Activated B cell treated with CpG ODN at 0.5 μM for 24 hours (primary cell): Measurements from ENCODE around the gene PHLPP1. TPM values are rescaled to one million over a fixed set of nuclear protein-coding genes. Genes with fewer than 3 reads are reported as not detected.

ENCODE experiments used
- ATAC-seq: fragments of 200-7000 bp; cut with Tn5 transposase; one replicate; pipeline ENCODE4 v1.10.0; 2021; ENCODE audit warnings: low read depth, mild to moderate bottlenecking, moderate library complexity
- CTCF ChIA-PET: fragments of 350-600 bp; sonication (Branson Sonifier 250); formaldehyde crosslinking; loops from one replicate; lab custom pipeline; 2021; ENCODE audit warnings: antibody characterized with exemption; lab: Charles Lee
- POLR2A ChIA-PET: fragments of 350-600 bp; sonication (Branson Sonifier 250); formaldehyde crosslinking; loops from one replicate; lab custom pipeline; 2021; ENCODE audit warnings: antibody characterized with exemption; lab: Charles Lee
- DNase-seq: peaks from one replicate; pipeline ENCODE4 v3.0.0; 2022
- H3K27ac Mint-ChIP-seq: one replicate; pipeline ENCODE4 v1.8.0; 2020; ENCODE audit warnings: mixed read lengths
- H3K27me3 Mint-ChIP-seq: one replicate; pipeline ENCODE4 v1.8.0; 2021; ENCODE audit warnings: mixed read lengths
- H3K36me3 Mint-ChIP-seq: one replicate; pipeline ENCODE4 v1.8.0; 2021; ENCODE audit warnings: low read depth, mixed read lengths
- H3K4me1 Mint-ChIP-seq: one replicate; pipeline ENCODE4 v1.8.0; 2021; ENCODE audit warnings: mixed read lengths
- H3K4me3 Mint-ChIP-seq: one replicate; pipeline ENCODE4 v1.8.0; 2020; ENCODE audit warnings: mild to moderate bottlenecking, mixed read lengths
- H3K9me3 Mint-ChIP-seq: one replicate; pipeline ENCODE4 v1.8.0; 2020; ENCODE audit warnings: mixed read lengths
- intact Hi-C: fragments of 100-400 bp; cut with micrococcal nuclease; formaldehyde crosslinking; loops from one replicate; pipeline ENCODE4 v1.15.1; 2024
- total RNA-seq: library from RNA; stranded (reverse); gene quantifications from 2 replicates; pipeline ENCODE4 v1.2.3, GENCODE V29; 2022
- TF ChIP-seq, protein P1 (sequence below): fragments of 200-600 bp; IDR thresholded peaks from one replicate; pipeline ENCODE4 v1.8.0; 2022; ENCODE audit warnings: antibody characterized with exemption, mild to moderate bottlenecking

PHLPP1 gene
- total RNA-seq, 1 donor from 2014 or later: 16.1 TPM

DNA sequence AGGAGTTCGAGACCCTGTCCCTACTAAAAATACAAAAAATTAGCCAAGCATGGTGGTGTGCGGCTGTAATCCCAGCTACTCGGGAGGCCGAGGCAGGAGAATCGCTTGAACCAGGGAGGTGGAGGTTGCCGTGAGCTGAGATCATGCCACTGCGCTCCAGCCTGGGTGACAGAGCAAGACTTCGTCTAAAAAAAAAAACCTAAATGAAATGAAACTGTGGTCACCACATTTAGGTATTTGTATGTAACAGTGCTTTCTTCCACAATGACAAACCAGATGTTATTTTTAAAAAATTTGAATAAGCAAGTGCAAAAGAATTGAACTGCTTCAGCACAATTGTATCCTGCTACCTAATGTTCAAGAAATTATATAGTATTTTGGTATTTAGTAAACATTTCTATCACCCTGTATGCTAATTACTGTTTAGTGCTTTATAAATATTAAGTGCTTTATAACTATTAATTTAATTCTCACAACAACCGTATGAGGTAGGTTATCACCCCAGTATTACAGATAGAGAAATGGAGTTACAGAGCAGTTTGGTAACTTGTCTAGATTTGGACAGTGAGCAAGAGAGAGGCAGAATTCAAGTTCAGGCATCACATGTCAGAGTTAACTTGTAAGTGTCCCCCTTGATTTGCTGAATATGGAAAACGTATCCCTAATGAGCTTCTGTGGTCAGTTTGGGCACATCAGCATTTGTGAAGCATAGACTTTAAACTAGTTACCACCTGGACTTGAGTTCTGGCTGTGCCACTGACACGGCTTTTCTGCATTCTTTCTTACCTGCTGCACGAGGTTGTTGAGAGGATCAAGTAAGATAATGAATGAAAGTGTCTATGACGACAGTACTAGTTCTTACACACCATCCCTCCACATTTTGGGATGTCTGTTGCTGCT is 14.4 kb downstream of the PHLPP1 start:
- Mint-ChIP-seq H3K9me3 (peaks cover 4% of the 10 kb centered on the region), H3K4me3 (peak overlapping the region; percentile 28), H3K36me3 (no peaks in the 10 kb centered on the region), H3K4me1 (peaks cover 39% of the 10 kb centered on the region), H3K27me3 (no peaks in the 10 kb centered on the region), H3K27ac (peak overlapping the region; percentile 30)
- ATAC-seq (peak; percentile 28), DNase-seq (no peak)
- intact Hi-C loops: loop anchor here (1.0 kb wide), 1 partner anchor 12 kb away; no protein-coding TSS in a partner anchor
- ChIA-PET CTCF (no interaction called here), POLR2A (interaction anchor here (1.3 kb wide), 1 partner anchor 140 kb away, joined by 3 read pairs; no protein-coding TSS in a partner anchor)
- TF ChIP-seq, protein P1, sequence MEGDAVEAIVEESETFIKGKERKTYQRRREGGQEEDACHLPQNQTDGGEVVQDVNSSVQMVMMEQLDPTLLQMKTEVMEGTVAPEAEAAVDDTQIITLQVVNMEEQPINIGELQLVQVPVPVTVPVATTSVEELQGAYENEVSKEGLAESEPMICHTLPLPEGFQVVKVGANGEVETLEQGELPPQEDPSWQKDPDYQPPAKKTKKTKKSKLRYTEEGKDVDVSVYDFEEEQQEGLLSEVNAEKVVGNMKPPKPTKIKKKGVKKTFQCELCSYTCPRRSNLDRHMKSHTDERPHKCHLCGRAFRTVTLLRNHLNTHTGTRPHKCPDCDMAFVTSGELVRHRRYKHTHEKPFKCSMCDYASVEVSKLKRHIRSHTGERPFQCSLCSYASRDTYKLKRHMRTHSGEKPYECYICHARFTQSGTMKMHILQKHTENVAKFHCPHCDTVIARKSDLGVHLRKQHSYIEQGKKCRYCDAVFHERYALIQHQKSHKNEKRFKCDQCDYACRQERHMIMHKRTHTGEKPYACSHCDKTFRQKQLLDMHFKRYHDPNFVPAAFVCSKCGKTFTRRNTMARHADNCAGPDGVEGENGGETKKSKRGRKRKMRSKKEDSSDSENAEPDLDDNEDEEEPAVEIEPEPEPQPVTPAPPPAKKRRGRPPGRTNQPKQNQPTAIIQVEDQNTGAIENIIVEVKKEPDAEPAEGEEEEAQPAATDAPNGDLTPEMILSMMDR: no peak

DNA sequence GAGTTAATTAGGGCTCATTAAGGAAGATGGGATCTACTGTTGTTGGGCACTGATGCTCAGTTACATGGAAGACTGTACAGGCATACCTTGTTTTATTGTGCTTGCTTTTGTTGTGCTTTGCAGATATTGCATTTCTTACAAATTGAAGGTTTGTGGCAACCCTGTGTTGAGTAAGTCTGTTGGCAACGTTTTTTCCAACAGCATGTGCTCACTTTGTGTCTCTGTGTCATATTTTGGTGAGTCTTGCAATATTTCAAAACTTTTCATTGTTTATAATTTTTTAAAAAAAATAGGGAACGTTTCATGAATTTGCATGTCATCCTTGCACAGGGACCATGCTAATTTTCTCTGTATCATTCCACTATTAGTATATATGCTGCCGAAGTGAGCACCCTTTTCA is 15.6 kb downstream of the PHLPP1 start:
- ChIA-PET CTCF (interaction anchor here (1.6 kb wide), 1 partner anchor 16 kb away, joined by 4 read pairs; the partner anchor contains the start of gene PHLPP1), POLR2A (no interaction called here)
- H3K9me3 Mint-ChIP-seq: peaks cover 4% of the 10 kb centered on the region
- intact Hi-C loops: no loop called here
- H3K36me3 Mint-ChIP-seq: no peaks in the 10 kb centered on the region
- peaks cover 34% of the 10 kb centered on the region for H3K4me1 Mint-ChIP-seq
- H3K27me3 Mint-ChIP-seq: no peaks in the 10 kb centered on the region
- DNase-seq (no peak), ATAC-seq (no peak)
- TF ChIP-seq, protein P1: no peak
- H3K27ac Mint-ChIP-seq: no peak overlapping the region
- H3K4me3 Mint-ChIP-seq: no peak overlapping the region

DNA sequence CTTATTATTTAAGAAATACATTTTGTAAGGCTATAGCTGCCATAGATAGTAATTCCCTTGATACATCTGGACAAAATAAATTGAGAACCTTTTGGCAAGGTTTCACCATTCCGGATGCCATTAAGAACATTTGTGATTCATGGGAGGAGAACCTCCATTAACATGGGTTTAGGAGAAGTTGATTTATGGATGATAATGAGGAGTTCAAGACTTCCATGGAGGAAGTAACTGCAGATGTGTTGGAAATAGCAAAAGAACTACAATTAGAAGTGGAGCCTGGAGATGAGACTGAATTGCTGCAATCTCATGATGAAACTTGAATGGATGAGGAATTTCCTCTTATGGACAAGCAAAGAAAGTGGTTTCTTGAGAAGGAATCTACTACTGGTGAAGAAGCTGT is 17.3 kb downstream of the PHLPP1 start:
- POLR2A ChIA-PET: no interaction called here
- TF ChIP-seq, protein P1: no peak
- Mint-ChIP-seq H3K27me3 (no peaks in the 10 kb centered on the region), H3K4me1 (peaks cover 39% of the 10 kb centered on the region), H3K36me3 (no peaks in the 10 kb centered on the region), H3K4me3 (no peak overlapping the region), H3K27ac (no peak overlapping the region), H3K9me3 (peaks cover 4% of the 10 kb centered on the region)
- no peak for DNase-seq
- ATAC-seq: no peak
- CTCF ChIA-PET: interaction anchor here (1.6 kb wide), 1 partner anchor 18 kb away, joined by 4 read pairs; the partner anchor contains the start of gene PHLPP1
- intact Hi-C loops: no loop called here

DNA sequence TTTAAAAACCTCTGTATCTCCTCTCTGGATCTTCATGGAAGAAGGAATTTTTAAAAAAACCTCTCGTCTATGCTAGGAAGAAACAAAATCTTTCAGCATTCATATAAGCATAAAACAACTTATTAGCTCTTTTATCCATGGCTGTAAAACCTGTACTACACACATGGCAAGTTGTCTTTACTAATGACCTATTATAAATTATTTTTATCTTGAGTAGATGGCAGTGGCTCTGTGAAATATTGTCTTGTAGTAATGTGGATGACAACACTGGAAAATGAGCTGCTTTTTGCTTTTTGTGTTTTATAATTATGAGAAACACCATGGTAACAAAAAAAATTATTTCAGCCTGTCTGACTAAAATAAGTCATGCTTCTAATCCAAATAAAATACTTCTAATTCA is 18.9 kb downstream of the PHLPP1 start:
- Mint-ChIP-seq H3K36me3 (no peaks in the 10 kb centered on the region), H3K27ac (no peak overlapping the region), H3K27me3 (no peaks in the 10 kb centered on the region), H3K9me3 (peaks cover 4% of the 10 kb centered on the region), H3K4me1 (peaks cover 35% of the 10 kb centered on the region), H3K4me3 (no peak overlapping the region)
- no peak for DNase-seq
- intact Hi-C loops: no loop called here
- ChIA-PET CTCF (no interaction called here), POLR2A (no interaction called here)
- TF ChIP-seq, protein P1: no peak
- ATAC-seq: no peak

DNA sequence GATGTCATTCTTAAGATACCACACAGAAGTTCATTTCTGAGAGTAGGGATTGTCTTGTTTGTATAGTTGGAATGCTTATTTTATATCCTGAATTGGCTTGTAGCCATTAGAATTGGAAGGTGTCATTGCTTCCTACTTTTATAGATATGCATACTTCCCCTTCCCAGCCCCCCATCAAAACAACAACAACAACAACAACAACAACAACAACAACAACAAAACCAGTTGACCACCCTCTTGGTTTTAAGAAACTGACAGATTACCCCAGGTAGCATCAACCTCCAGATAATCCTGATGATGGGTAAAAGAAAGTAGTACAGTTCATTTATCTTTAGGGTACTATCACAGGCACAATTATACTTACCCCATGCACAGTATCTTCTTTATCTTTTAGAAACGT is 20.0 kb downstream of the PHLPP1 start:
- DNase-seq: no peak
- TF ChIP-seq, protein P1: no peak
- Mint-ChIP-seq H3K9me3 (peaks cover 4% of the 10 kb centered on the region), H3K27ac (no peak overlapping the region), H3K36me3 (no peaks in the 10 kb centered on the region), H3K27me3 (no peaks in the 10 kb centered on the region), H3K4me1 (peaks cover 27% of the 10 kb centered on the region), H3K4me3 (no peak overlapping the region)
- ATAC-seq: no peak
- CTCF ChIA-PET: no interaction called here
- intact Hi-C loops: no loop called here
- POLR2A ChIA-PET: no interaction called here
